Measurements from ENCODE around the gene HNRNPA3.
"Not testable (repeated sequence)": the region's sequence is repeated elsewhere in the genome, so short reads cannot be mapped to it uniquely, and the experiment has no call there.

The HNRNPA3 gene

GRCh38 chr2:177234267-177234666 lies 21.7 kb downstream of the HNRNPA3 start:
- no peak for FAIRE-seq

- no peak for FAIRE-seq
Observed at GRCh38 chr2:177235855-177236437, 23.4 kb downstream of the HNRNPA3 start.

- FAIRE-seq: no peak
Observed at GRCh38 chr2:177237932-177238331, 25.3 kb downstream of the HNRNPA3 start.

GRCh38 chr2:177239053-177239452 lies 26.5 kb downstream of the HNRNPA3 start:
- no peak for FAIRE-seq

- no peak for FAIRE-seq
Observed at GRCh38 chr2:177239932-177240630, 27.5 kb downstream of the HNRNPA3 start.

GRCh38 chr2:177241711-177242120 lies 29.1 kb downstream of the HNRNPA3 start:
- no peak for FAIRE-seq

- FAIRE-seq: peak; percentile 36
Observed at GRCh38 chr2:177242121-177242987, 29.8 kb downstream of the HNRNPA3 start.

GRCh38 chr2:177243073-177243472 lies 30.5 kb downstream of the HNRNPA3 start:
- FAIRE-seq: no peak

- FAIRE-seq: no peak
Observed at GRCh38 chr2:177243476-177243875, 30.9 kb downstream of the HNRNPA3 start.

GRCh38 chr2:177244244-177244771 lies 31.7 kb downstream of the HNRNPA3 start:
- FAIRE-seq: no peak

GRCh38 chr2:177245010-177245422 lies 32.4 kb downstream of the HNRNPA3 start:
- FAIRE-seq: no peak

GRCh38 chr2:177246000-177246399 lies 33.4 kb downstream of the HNRNPA3 start:
- FAIRE-seq: no peak

GRCh38 chr2:177246523-177247030 lies 34.0 kb downstream of the HNRNPA3 start:
- FAIRE-seq: not testable (repeated sequence)

- no peak for FAIRE-seq
Observed at GRCh38 chr2:177247693-177248262, 35.2 kb downstream of the HNRNPA3 start.

- no peak for FAIRE-seq
Observed at GRCh38 chr2:177249038-177249437, 36.4 kb downstream of the HNRNPA3 start.

GRCh38 chr2:177250461-177250860 lies 37.9 kb downstream of the HNRNPA3 start:
- FAIRE-seq: no peak

GRCh38 chr2:177251165-177251542 lies 38.6 kb downstream of the HNRNPA3 start:
- no peak for FAIRE-seq

GRCh38 chr2:177252808-177253531 lies 40.4 kb downstream of the HNRNPA3 start:
- no peak for FAIRE-seq

GRCh38 chr2:177253704-177254103 lies 41.1 kb downstream of the HNRNPA3 start:
- no peak for FAIRE-seq

- FAIRE-seq: no peak
Observed at GRCh38 chr2:177254433-177255226, 42.0 kb downstream of the HNRNPA3 start.

- no peak for FAIRE-seq
Observed at GRCh38 chr2:177255227-177255601, 42.6 kb downstream of the HNRNPA3 start.

All from islet of Langerhans (tissue), 1 donor.